ENCODE results near the gene RAMACL.
"Not testable (repeated sequence)": the region's sequence is repeated elsewhere in the genome, so short reads cannot be mapped to it uniquely, and the experiment has no call there.

The RAMACL gene

GRCh38 chr6:166553563-166554271 lies 32.8 kb downstream of the RAMACL start:
- no peak for DNase-seq

GRCh38 chr6:166552600-166552999 lies 33.9 kb downstream of the RAMACL start:
- DNase-seq, result no peak

- no peak for DNase-seq
These were observed 34.6 kb downstream of the RAMACL start for GRCh38 chr6:166551754-166552495.

GRCh38 chr6:166546653-166547052 lies 39.8 kb downstream of the RAMACL start:
- DNase-seq, result no peak

- no peak for DNase-seq
These were observed 41.1 kb downstream of the RAMACL start for GRCh38 chr6:166545156-166546034.

- no peak for DNase-seq
These were observed 42.2 kb downstream of the RAMACL start for GRCh38 chr6:166544296-166544605.

- no peak for DNase-seq
These were observed 42.7 kb downstream of the RAMACL start for GRCh38 chr6:166543603-166544295.

GRCh38 chr6:166542580-166542912 lies 43.9 kb downstream of the RAMACL start:
- DNase-seq, result no peak

- no peak for DNase-seq
These were observed 44.5 kb downstream of the RAMACL start for GRCh38 chr6:166541876-166542579.

- no peak for DNase-seq
These were observed 45.1 kb downstream of the RAMACL start for GRCh38 chr6:166541366-166541765.

- no peak for DNase-seq
These were observed 45.7 kb downstream of the RAMACL start for GRCh38 chr6:166540631-166541331.

- DNase-seq, result no peak
These were observed 46.9 kb downstream of the RAMACL start for GRCh38 chr6:166539543-166539942.

GRCh38 chr6:166539011-166539385 lies 47.5 kb downstream of the RAMACL start:
- not testable (repeated sequence) for DNase-seq

- no peak for DNase-seq
These were observed 48.0 kb downstream of the RAMACL start for GRCh38 chr6:166538297-166539010.

GRCh38 chr6:166534658-166535406 lies 51.6 kb downstream of the RAMACL start:
- DNase-seq, result no peak

GRCh38 chr6:166533205-166533824 lies 53.2 kb downstream of the RAMACL start:
- no peak for DNase-seq

Data from NCI-H187 treated with DMSO at 0.1 percent for 48 hours (cell line).